Peyer's patch (tissue), 4 donors: ENCODE results near the gene NHERF1.

ENCODE experiments used
- POLR2A ChIP-seq, 2 donors: fragments of 450-650 bp; IDR thresholded peaks; one replicate each; pipeline ENCODE4 v1.5.1; 2017; ENCODE audit warnings: antibody characterized with exemption in 2 of 2, mild to moderate bottlenecking in 2 of 2, moderate library complexity in 2 of 2
- TF ChIP-seq, protein P1 (sequence below), 6 experiments: fragments of 450-650 bp in 4 of 6; fragments of 200-600 bp in 2 of 6; sonication (generic) in 1 of 6; IDR thresholded peaks; one replicate each; pipeline ENCODE4 v1.5.1; 2017 to 2019; ENCODE audit warnings: antibody characterized with exemption in 6 of 6, mild to moderate bottlenecking in 3 of 6, moderate library complexity in 1 of 6

GRCh38 chr17:74725111-74725510 lies 23.3 kb upstream of the NHERF1 start:
- TF ChIP-seq, protein P1, sequence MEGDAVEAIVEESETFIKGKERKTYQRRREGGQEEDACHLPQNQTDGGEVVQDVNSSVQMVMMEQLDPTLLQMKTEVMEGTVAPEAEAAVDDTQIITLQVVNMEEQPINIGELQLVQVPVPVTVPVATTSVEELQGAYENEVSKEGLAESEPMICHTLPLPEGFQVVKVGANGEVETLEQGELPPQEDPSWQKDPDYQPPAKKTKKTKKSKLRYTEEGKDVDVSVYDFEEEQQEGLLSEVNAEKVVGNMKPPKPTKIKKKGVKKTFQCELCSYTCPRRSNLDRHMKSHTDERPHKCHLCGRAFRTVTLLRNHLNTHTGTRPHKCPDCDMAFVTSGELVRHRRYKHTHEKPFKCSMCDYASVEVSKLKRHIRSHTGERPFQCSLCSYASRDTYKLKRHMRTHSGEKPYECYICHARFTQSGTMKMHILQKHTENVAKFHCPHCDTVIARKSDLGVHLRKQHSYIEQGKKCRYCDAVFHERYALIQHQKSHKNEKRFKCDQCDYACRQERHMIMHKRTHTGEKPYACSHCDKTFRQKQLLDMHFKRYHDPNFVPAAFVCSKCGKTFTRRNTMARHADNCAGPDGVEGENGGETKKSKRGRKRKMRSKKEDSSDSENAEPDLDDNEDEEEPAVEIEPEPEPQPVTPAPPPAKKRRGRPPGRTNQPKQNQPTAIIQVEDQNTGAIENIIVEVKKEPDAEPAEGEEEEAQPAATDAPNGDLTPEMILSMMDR (IDR thresholded peaks at IDR 0.05): no peak
- no peak for TF ChIP-seq POLR2A (IDR thresholded peaks at IDR 0.05)
